ENCODE results near the gene PTPRG.

PTPRG gene

GRCh38 chr3:61778095-61778494 lies 216.7 kb downstream of the PTPRG start:
- TF ChIP-seq CTCF (IDR thresholded peaks at IDR 0.05; ENCODE audit: insufficient read depth, low read depth, low read length, missing control alignments): no peak
- no peak overlapping the region for H3K4me3 ChIP-seq (ENCODE audit: low read depth, low read length)
- DNase-seq (ENCODE audit: low read depth): no peak

- H3K4me3 ChIP-seq (ENCODE audit: low read depth, low read length): no peak overlapping the region
- TF ChIP-seq CTCF (IDR thresholded peaks at IDR 0.05; ENCODE audit: insufficient read depth, low read depth, low read length, missing control alignments): no peak
- DNase-seq (ENCODE audit: low read depth): no peak
Measured at GRCh38 chr3:61780016-61780415, 218.6 kb downstream of the PTPRG start.

- no peak for DNase-seq (ENCODE audit: low read depth)
Measured at GRCh38 chr3:61780455-61781228, 219.3 kb downstream of the PTPRG start.

GRCh38 chr3:61783993-61784718 lies 222.8 kb downstream of the PTPRG start:
- DNase-seq (ENCODE audit: low read depth): no peak
- no peak overlapping the region for H3K4me3 ChIP-seq (ENCODE audit: low read depth, low read length)
- TF ChIP-seq CTCF (IDR thresholded peaks at IDR 0.05; ENCODE audit: insufficient read depth, low read depth, low read length, missing control alignments): no peak

More at GRCh38 chr3:61780455-61781228, 219.3 kb downstream of the PTPRG start:
- TF ChIP-seq CTCF (IDR thresholded peaks at IDR 0.05; ENCODE audit: insufficient read depth, low read depth, low read length, missing control alignments): no peak
- no peak overlapping the region for H3K4me3 ChIP-seq (ENCODE audit: low read depth, low read length)

GRCh38 chr3:61788623-61789507 lies 227.5 kb downstream of the PTPRG start:
- no peak overlapping the region for H3K4me3 ChIP-seq (ENCODE audit: low read depth, low read length)
- TF ChIP-seq CTCF (IDR thresholded peaks at IDR 0.05; ENCODE audit: insufficient read depth, low read depth, low read length, missing control alignments): no peak
- DNase-seq (ENCODE audit: low read depth): no peak

- no peak overlapping the region for H3K4me3 ChIP-seq (ENCODE audit: low read depth, low read length)
- TF ChIP-seq CTCF (IDR thresholded peaks at IDR 0.05; ENCODE audit: insufficient read depth, low read depth, low read length, missing control alignments): no peak
- DNase-seq (ENCODE audit: low read depth): no peak
Measured at GRCh38 chr3:61789861-61790260, 228.5 kb downstream of the PTPRG start.

Data from GM12865 (cell line).